ENCODE data around the gene DNAJC10.

DNA sequence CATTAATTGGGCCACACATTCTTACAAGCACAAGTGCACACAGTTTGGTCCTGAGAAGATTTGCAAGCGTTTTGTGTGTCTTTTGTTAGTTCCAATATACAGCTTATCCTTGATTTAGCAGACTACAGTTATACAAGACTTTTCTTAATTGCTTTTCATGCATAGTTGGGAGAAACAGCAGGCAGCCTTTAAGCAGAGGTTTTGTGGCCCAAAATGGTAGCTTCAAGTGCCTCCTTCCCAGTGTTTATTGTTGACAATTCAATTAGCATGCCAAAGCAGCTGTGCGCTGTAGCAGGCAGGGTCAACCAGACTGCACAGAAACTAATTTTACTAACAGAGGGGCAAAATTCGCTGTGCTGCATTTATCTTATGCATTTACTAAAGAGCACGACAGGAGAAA is 102.9 kb downstream of the DNAJC10 start:
- TF ChIP-seq, protein P1, sequence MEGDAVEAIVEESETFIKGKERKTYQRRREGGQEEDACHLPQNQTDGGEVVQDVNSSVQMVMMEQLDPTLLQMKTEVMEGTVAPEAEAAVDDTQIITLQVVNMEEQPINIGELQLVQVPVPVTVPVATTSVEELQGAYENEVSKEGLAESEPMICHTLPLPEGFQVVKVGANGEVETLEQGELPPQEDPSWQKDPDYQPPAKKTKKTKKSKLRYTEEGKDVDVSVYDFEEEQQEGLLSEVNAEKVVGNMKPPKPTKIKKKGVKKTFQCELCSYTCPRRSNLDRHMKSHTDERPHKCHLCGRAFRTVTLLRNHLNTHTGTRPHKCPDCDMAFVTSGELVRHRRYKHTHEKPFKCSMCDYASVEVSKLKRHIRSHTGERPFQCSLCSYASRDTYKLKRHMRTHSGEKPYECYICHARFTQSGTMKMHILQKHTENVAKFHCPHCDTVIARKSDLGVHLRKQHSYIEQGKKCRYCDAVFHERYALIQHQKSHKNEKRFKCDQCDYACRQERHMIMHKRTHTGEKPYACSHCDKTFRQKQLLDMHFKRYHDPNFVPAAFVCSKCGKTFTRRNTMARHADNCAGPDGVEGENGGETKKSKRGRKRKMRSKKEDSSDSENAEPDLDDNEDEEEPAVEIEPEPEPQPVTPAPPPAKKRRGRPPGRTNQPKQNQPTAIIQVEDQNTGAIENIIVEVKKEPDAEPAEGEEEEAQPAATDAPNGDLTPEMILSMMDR (IDR thresholded peaks at IDR 0.05), result no peak
- TF ChIP-seq POLR2A (IDR thresholded peaks at IDR 0.05), result no peak

All from prostate gland (tissue), 2 donors.